KMS-11 (cell line): ENCODE results near the gene DYNC1LI1.

ENCODE experiments used
- H2AFZ ChIP-seq: fragments of 200-600 bp; sonication (generic); 2 replicates; pipeline ENCODE4 v1.6.1; 2016; ENCODE audit warnings: antibody characterized with exemption, mixed run types, low read depth
- H3K27ac ChIP-seq: fragments of 200-600 bp; sonication (generic); 2 replicates; pipeline ENCODE4 v1.6.1; 2016; ENCODE audit warnings: mild to moderate bottlenecking, mixed run types
- H3K27me3 ChIP-seq: fragments of 200-600 bp; sonication (generic); 2 replicates; pipeline ENCODE4 v1.6.1; 2017; ENCODE audit warnings: mild to moderate bottlenecking, low read depth, mixed run types, moderate library complexity; ENCODE audit not compliant: insufficient read depth
- H3K36me3 ChIP-seq: fragments of 200-600 bp; sonication (generic); 2 replicates; pipeline ENCODE4 v1.6.1; 2017; ENCODE audit warnings: mild to moderate bottlenecking, mixed run types; ENCODE audit not compliant: insufficient read depth
- H3K4me1 ChIP-seq: fragments of 200-600 bp; sonication (generic); 2 replicates; pipeline ENCODE4 v1.6.1; 2016; ENCODE audit warnings: mild to moderate bottlenecking, low read depth, mixed run types; ENCODE audit not compliant: poor library complexity, severe bottlenecking
- H3K4me2 ChIP-seq: fragments of 200-600 bp; sonication (generic); 2 replicates; pipeline ENCODE4 v1.7.0; 2016; ENCODE audit warnings: mild to moderate bottlenecking, mixed run types
- H3K4me3 ChIP-seq: fragments of 200-600 bp; sonication (generic); IDR thresholded peaks from 2 replicates; pipeline ENCODE4 v1.6.1; 2017; ENCODE audit warnings: low read depth, low read length, mixed read lengths; ENCODE audit not compliant: insufficient read depth
- H3K79me2 ChIP-seq: fragments of 200-600 bp; sonication (generic); 2 replicates; pipeline ENCODE4 v1.6.1; 2016; ENCODE audit warnings: low read depth, mixed run types; ENCODE audit not compliant: insufficient read depth
- H3K9ac ChIP-seq: fragments of 200-600 bp; sonication (generic); 2 replicates; pipeline ENCODE4 v1.6.1; 2016; ENCODE audit warnings: mild to moderate bottlenecking, mixed run types
- H4K20me1 ChIP-seq: fragments of 200-600 bp; sonication (generic); 2 replicates; pipeline ENCODE4 v1.6.1; 2016; ENCODE audit warnings: mild to moderate bottlenecking, mixed run types; ENCODE audit not compliant: insufficient read depth
- TF ChIP-seq, protein P1 (sequence below): fragments of 200-600 bp; sonication (generic); conservative IDR thresholded peaks from 2 replicates; pipeline ENCODE4 v1.6.1; 2017; ENCODE audit warnings: low read depth, mild to moderate bottlenecking, antibody characterized with exemption, low read length, moderate library complexity, mixed read lengths

DYNC1LI1 gene

GRCh38 chr3:32481791-32482631 is 88.6 kb downstream of the DYNC1LI1 start:
- no peak overlapping the region for H3K4me2 ChIP-seq
- no peaks in the 10 kb centered on the region for H3K27me3 ChIP-seq
- no peaks in the 10 kb centered on the region for H3K4me1 ChIP-seq
- H3K36me3 ChIP-seq = no peaks in the 10 kb centered on the region
- no peak overlapping the region for H3K27ac ChIP-seq
- no peaks in the 10 kb centered on the region for H3K79me2 ChIP-seq
- no peak overlapping the region for H2AFZ ChIP-seq
- H4K20me1 ChIP-seq = no peaks in the 10 kb centered on the region
- TF ChIP-seq, protein P1, sequence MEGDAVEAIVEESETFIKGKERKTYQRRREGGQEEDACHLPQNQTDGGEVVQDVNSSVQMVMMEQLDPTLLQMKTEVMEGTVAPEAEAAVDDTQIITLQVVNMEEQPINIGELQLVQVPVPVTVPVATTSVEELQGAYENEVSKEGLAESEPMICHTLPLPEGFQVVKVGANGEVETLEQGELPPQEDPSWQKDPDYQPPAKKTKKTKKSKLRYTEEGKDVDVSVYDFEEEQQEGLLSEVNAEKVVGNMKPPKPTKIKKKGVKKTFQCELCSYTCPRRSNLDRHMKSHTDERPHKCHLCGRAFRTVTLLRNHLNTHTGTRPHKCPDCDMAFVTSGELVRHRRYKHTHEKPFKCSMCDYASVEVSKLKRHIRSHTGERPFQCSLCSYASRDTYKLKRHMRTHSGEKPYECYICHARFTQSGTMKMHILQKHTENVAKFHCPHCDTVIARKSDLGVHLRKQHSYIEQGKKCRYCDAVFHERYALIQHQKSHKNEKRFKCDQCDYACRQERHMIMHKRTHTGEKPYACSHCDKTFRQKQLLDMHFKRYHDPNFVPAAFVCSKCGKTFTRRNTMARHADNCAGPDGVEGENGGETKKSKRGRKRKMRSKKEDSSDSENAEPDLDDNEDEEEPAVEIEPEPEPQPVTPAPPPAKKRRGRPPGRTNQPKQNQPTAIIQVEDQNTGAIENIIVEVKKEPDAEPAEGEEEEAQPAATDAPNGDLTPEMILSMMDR = no peak
- H3K9ac ChIP-seq = no peak overlapping the region
- H3K4me3 ChIP-seq = no peak overlapping the region

DNA sequence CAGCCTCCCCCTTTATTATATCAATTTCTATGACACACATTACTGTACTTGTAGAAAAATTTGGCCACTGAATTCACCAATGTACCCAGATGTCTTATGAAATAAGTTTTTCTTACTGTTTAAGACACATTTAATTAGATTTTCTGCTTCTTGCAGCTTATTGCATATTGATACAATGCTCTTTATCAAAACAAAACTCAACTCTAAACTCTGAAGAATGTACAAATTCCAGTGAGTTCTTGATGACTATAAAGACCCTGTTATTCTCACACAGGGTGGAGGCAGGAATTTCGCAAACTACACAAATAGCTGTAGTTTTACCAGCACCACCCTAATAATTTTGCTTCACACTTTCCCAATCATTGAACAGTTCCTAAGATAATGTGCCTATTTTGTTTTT is 90.1 kb downstream of the DYNC1LI1 start:
- H3K4me3 ChIP-seq = no peak overlapping the region

More for the DNA sequence above, 90.1 kb downstream of the DYNC1LI1 start:
- TF ChIP-seq, protein P1 = no peak
- Histone ChIP-seq H3K27me3 (no peaks in the 10 kb centered on the region), H3K27ac (no peak overlapping the region), H3K79me2 (no peaks in the 10 kb centered on the region), H2AFZ (no peak overlapping the region), H3K4me2 (no peak overlapping the region), H3K4me1 (no peaks in the 10 kb centered on the region), H3K36me3 (no peaks in the 10 kb centered on the region), H4K20me1 (no peaks in the 10 kb centered on the region), H3K9ac (no peak overlapping the region)
